Measurements from ENCODE around the gene FRMPD4. TPM values are rescaled to one million over a fixed set of nuclear protein-coding genes. Genes with fewer than 3 reads are reported as not detected.

FRMPD4 gene
- total and polyA plus RNA-seq, 2 experiments from 2014 or later = 0.19 to 0.80 TPM

DNA sequence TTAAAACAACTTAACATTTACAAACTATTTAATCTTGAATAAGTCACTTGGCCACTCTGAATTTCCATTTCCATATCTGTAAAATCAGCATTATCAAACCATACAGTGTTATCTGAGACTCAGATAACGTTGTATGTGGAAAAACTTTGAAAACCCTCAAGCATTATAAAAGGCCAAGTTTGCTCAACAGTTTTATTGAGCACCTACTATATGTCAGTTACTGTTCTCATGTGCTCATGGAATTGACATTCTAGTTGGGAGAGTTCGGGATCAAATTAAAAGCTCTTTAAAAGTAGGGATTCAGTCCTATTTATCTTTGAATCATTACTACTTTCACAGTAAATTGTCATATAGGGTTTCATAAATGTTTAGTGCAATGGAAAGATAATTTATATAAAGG lies 97.9 kb downstream of the FRMPD4 start:
- Histone ChIP-seq H3F3A (replicated peaks; ENCODE audit: low read depth) (no peaks in the 10 kb centered on the region), H3K9me2 (ENCODE audit: insufficient read depth) (no peaks in the 10 kb centered on the region), H2AFZ (no peak overlapping the region), H3K79me2 (replicated peaks; ENCODE audit: insufficient read depth) (no peaks in the 10 kb centered on the region), H3K4me3 (no peak overlapping the region), H3K36me3 (ENCODE audit: insufficient read depth) (no peaks in the 10 kb centered on the region), H3K4me1 (ENCODE audit: insufficient read depth) (no peaks in the 10 kb centered on the region), H3K27me3 (ENCODE audit: insufficient read depth) (no peaks in the 10 kb centered on the region), H3K4me2 (no peak overlapping the region), H3K27ac (ENCODE audit: low read depth) (no peak overlapping the region), H4K20me1 (replicated peaks; ENCODE audit: insufficient read depth) (no peaks in the 10 kb centered on the region)
- ATAC-seq (no peak), DNase-seq (ENCODE audit: low spot score) (no peak)
- no peaks in the 10 kb centered on the region for H3K9me3 Mint-ChIP-seq
- TF ChIP-seq CTCF (conservative IDR thresholded peaks at IDR 0.05; ENCODE audit: low read depth in 2 of 2) (no peak), ZNF114 (CRISPR knock-in tag; IDR thresholded peaks at IDR 0.05) (no peak), ETS1 (IDR thresholded peaks at IDR 0.05) (no peak), EZH2phosphoT487 (IDR thresholded peaks at IDR 0.05; ENCODE audit: unreplicated experiment) (no peak), POLR2AphosphoS5 (IDR thresholded peaks at IDR 0.05; ENCODE audit: low read depth) (no peak), EZH2 (IDR thresholded peaks at IDR 0.05; ENCODE audit: low read depth, unreplicated experiment) (no peak), STAT1 (IDR thresholded peaks at IDR 0.05; ENCODE audit: unreplicated experiment) (no peak), NANOG (IDR thresholded peaks at IDR 0.05; ENCODE audit: borderline replicate concordance) (no peak)
- no peak overlapping the region for H3K4me3 Mint-ChIP-seq
- no peaks in the 10 kb centered on the region for H3K4me1 Mint-ChIP-seq
- no peak overlapping the region for H3K27ac Mint-ChIP-seq
- H3K27me3 Mint-ChIP-seq (ENCODE audit: insufficient read depth, low read depth, poor library complexity) = no peaks in the 10 kb centered on the region
- no peaks in the 10 kb centered on the region for H3K36me3 Mint-ChIP-seq (ENCODE audit: low read depth)

GRCh38 chrX:12237131-12237530 lies 98.9 kb downstream of the FRMPD4 start:
- DNase-seq (ENCODE audit: low spot score) (no peak), ATAC-seq (no peak)
- H3K79me2 ChIP-seq (replicated peaks; ENCODE audit: insufficient read depth) = no peaks in the 10 kb centered on the region
- no peaks in the 10 kb centered on the region for H3K27me3 Mint-ChIP-seq (ENCODE audit: insufficient read depth, low read depth, poor library complexity)
- H3K4me1 Mint-ChIP-seq = no peaks in the 10 kb centered on the region
- no peaks in the 10 kb centered on the region for H4K20me1 ChIP-seq (replicated peaks; ENCODE audit: insufficient read depth)
- H3F3A ChIP-seq (replicated peaks; ENCODE audit: low read depth) = no peaks in the 10 kb centered on the region
- no peaks in the 10 kb centered on the region for H3K9me3 Mint-ChIP-seq
- no peak overlapping the region for H3K27ac Mint-ChIP-seq
- no peak for TF ChIP-seq STAT1 (IDR thresholded peaks at IDR 0.05; ENCODE audit: unreplicated experiment)
- no peak for TF ChIP-seq JUNB (IDR thresholded peaks at IDR 0.05; ENCODE audit: unreplicated experiment)
- TF ChIP-seq EZH2 (IDR thresholded peaks at IDR 0.05; ENCODE audit: low read depth, unreplicated experiment) = no peak
- no peak for TF ChIP-seq ZNF114 (CRISPR knock-in tag; IDR thresholded peaks at IDR 0.05)
- no peak for TF ChIP-seq CTCF (conservative IDR thresholded peaks at IDR 0.05; ENCODE audit: low read depth in 2 of 2)
- TF ChIP-seq ETS1 (IDR thresholded peaks at IDR 0.05) = no peak
- TF ChIP-seq NANOG (IDR thresholded peaks at IDR 0.05; ENCODE audit: borderline replicate concordance) = no peak
- TF ChIP-seq POLR2AphosphoS5 (IDR thresholded peaks at IDR 0.05; ENCODE audit: low read depth) = no peak
- TF ChIP-seq CREB1 (CRISPR knock-in tag; IDR thresholded peaks at IDR 0.05; ENCODE audit: low read depth) = no peak
- no peak for TF ChIP-seq ZNF331 (CRISPR knock-in tag; IDR thresholded peaks at IDR 0.05; ENCODE audit: low read depth)
- no peak for TF ChIP-seq EZH2phosphoT487 (IDR thresholded peaks at IDR 0.05; ENCODE audit: unreplicated experiment)
- no peak overlapping the region for H3K4me3 Mint-ChIP-seq
- H3K27ac ChIP-seq (ENCODE audit: low read depth) = no peak overlapping the region
- H3K36me3 Mint-ChIP-seq (ENCODE audit: low read depth) = no peaks in the 10 kb centered on the region
- no peaks in the 10 kb centered on the region for H3K36me3 ChIP-seq (ENCODE audit: insufficient read depth)
- H3K4me2 ChIP-seq = no peak overlapping the region
- no peaks in the 10 kb centered on the region for H3K4me1 ChIP-seq (ENCODE audit: insufficient read depth)
- H3K9me2 ChIP-seq (ENCODE audit: insufficient read depth) = no peaks in the 10 kb centered on the region
- no peak overlapping the region for H2AFZ ChIP-seq
- no peaks in the 10 kb centered on the region for H3K27me3 ChIP-seq (ENCODE audit: insufficient read depth)
- H3K4me3 ChIP-seq = no peak overlapping the region

All from GM23338 (cell line).